D341Med (cell line): ENCODE measurements around the gene ITIH5.
"Not testable (repeated sequence)": the region's sequence is repeated elsewhere in the genome, so short reads cannot be mapped to it uniquely, and the experiment has no call there.

ENCODE experiments used
- DNase-seq: peaks from one replicate; pipeline ENCODE4 v3.0.0; 2012; ENCODE audit warnings: low spot score

Gene ITIH5

GRCh38 chr10:7687228-7687907 is 20.6 kb upstream of the ITIH5 start:
- DNase-seq = peak; percentile 83

- no peak for DNase-seq
Measured at GRCh38 chr10:7686351-7687171, 19.8 kb upstream of the ITIH5 start.

- not testable (repeated sequence) for DNase-seq
Measured at GRCh38 chr10:7680078-7680477, 13.3 kb upstream of the ITIH5 start.

DNA sequence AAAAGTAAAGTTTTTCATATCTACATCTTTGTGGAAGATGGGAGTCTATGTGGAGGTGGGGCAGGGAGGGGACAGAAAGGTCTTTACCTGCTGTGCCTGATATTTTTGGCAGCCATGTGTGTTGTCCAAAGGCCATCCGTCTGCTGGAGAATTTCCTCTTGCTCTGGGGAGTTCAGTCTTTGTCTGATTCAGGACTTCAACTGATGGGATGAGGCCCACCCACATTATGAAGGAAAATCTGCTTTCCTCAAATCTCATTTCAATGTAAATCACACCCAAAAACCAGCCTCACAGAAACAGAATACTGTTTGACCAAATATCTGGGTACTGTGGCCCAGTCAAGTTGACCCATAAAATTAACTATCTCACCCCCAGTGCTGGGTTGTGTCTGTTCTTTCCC is 12.5 kb upstream of the ITIH5 start:
- DNase-seq = no peak

GRCh38 chr10:7672341-7673134 is 5.8 kb upstream of the ITIH5 start:
- no peak for DNase-seq

GRCh38 chr10:7670157-7670556 is 3.4 kb upstream of the ITIH5 start:
- no peak for DNase-seq

GRCh38 chr10:7667262-7668141 is 736 bp upstream of the ITIH5 start:
- no peak for DNase-seq

DNA sequence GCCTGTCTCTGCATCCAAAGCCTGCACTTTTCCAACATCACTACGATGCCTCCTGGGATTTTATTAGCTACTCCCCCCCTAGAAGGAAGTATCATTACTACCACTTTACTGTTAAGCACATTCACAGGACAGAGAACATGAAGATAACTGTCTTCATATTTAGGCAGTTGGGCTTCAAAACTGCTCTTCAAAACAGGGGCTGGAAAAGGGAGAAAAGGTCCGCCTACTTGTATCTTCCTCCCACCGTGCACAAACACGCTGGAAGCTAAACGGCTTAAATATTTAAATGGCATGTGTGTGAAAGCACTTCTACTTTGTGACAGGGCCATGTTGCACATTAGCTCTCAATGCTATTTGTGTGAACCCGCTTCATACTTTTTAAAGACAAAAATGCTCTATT is 999 bp downstream of the ITIH5 start:
- DNase-seq = no peak

- DNase-seq = no peak
Measured at GRCh38 chr10:7664707-7665106, 2.1 kb downstream of the ITIH5 start.

- DNase-seq = no peak
Measured at GRCh38 chr10:7662522-7662921, 4.2 kb downstream of the ITIH5 start.

GRCh38 chr10:7659560-7659959 is 7.2 kb downstream of the ITIH5 start:
- no peak for DNase-seq

GRCh38 chr10:7657552-7657951 is 9.2 kb downstream of the ITIH5 start:
- no peak for DNase-seq

- not testable (repeated sequence) for DNase-seq
Measured at GRCh38 chr10:7657079-7657478, 9.7 kb downstream of the ITIH5 start.

- no peak for DNase-seq
Measured at GRCh38 chr10:7651853-7652470, 14.8 kb downstream of the ITIH5 start.

DNA sequence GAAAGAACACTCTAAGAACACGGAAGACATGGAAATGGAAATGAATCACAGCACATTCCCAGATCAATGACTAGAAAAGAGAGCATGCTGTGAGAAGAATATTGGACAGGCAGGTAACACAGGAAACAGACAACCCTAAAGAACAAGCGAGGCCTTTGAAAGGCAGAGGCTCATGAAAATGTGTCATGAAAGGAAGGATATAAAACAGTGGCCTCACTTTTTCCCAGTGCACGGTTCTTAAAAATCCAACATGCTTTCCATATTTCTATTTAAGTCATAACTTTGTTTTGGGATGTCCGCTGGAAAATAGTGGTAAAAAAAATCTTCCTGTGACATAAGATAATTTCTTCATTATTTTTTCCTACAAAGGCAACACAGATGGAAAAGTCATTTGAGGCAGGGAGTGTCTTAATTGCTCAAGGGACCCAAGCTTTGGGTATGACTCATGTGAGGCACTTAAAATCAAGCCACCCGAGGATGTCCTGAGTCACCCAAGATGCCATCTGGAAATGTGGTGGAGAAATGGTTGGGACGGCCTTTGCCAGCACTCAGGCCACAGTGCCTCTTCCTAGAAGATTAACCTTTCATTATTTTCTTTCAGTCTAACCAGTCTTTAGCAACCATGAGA is 17.0 kb downstream of the ITIH5 start:
- no peak for DNase-seq

DNA sequence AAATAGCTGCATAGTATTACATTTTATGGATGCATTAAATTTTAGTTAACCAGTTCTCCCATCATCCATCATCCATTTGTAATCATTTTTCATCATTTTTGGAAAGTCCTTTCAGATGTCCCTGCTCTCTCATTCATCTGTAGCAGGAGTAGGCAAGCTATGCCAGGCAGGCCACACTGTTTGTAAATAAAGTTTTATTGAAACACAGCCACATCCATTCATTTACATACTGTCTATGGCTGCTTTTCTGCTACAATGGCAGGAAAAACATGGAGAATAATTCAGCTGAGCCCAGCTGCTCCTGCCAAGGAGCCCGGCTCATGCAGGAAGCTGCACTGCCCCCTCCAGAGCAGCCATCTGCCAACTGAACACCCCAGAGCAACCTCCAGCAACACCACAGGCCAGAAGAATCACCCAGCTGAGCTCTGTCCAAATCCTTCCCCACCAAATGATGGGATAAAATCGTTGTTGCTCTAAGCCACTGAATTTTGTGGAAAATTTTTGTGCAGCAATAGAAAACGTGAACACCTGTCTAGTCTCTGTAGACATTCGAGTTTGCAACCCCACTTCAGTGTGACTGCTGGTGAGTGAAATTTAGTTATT is 19.6 kb downstream of the ITIH5 start:
- no peak for DNase-seq

DNA sequence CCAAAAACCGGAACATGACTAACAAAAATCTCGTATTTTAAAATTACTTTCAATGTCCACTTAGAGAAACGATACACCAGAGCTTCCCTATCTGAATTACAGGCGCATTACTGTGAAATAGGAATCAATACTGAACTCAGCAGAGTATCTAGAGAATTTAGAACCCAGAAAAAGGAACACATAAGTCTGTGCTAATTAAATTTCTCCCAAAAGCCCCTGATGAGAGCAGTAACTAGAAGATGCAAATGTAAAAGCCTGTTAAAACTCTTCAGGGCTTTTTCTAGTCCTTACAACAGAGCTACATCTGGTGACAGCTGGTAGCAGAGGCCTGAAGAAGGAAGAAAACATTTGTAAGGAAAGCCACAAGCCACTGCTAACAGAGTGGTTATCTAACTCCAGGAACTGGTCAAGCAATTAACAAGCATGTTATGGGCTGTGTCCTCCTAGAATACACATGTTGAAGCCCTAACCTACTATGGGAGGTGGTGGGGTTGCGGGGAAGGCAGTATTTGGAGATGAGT is 24.2 kb downstream of the ITIH5 start:
- no peak for DNase-seq

GRCh38 chr10:7635408-7636125 is 31.2 kb downstream of the ITIH5 start:
- no peak for DNase-seq

GRCh38 chr10:7634142-7634894 is 32.4 kb downstream of the ITIH5 start:
- no peak for DNase-seq
